ENCODE data around the gene FRMD5.

DNA sequence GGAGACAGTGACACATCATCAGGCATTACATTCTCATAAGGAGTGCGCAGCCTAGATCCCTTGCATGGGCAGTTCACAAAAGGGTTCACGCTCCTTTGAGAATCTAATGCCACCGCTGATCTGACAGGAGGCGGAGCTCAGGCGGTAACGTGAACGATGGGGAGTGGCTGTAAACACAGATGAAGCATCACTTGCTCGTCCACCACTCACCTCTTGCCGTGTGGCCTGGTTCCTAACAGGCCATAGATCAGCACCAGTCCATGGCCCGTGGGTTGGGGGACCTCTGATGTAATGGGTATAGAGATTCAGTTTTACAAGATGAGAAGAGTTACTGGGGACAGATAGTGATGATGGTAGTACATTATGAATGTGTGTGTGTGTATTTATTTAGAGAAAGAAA, 63.0 kb downstream of the FRMD5 start:
- TF ChIP-seq SP1 (IDR thresholded peaks at IDR 0.05; ENCODE audit: low read depth) (no peak), CTCF (IDR thresholded peaks at IDR 0.05 in 2 of 3, conservative IDR thresholded peaks at IDR 0.05 in 1 of 3; ENCODE audit: borderline replicate concordance in 1 of 3, insufficient read depth in 1 of 3, low read depth in 2 of 3, low read length in 2 of 3) (no peak), YY1 (IDR thresholded peaks at IDR 0.05; ENCODE audit: extremely low read depth, insufficient replicate concordance, low read depth, low read length) (no peak), SIN3A (IDR thresholded peaks at IDR 0.05; ENCODE audit: low read depth) (no peak), EZH2phosphoT487 (IDR thresholded peaks at IDR 0.05; ENCODE audit: borderline replicate concordance) (no peak), EZH2 (IDR thresholded peaks at IDR 0.05) (no peak), POLR2A (IDR thresholded peaks at IDR 0.05; ENCODE audit: borderline replicate concordance, extremely low read depth, insufficient read depth, insufficient read length) (no peak), CEBPB (IDR thresholded peaks at IDR 0.05; ENCODE audit: low read depth) (no peak), POLR2AphosphoS5 (IDR thresholded peaks at IDR 0.05; ENCODE audit: low read depth, low read length) (no peak), SRF (IDR thresholded peaks at IDR 0.05; ENCODE audit: low read depth) (no peak), EGR1 (IDR thresholded peaks at IDR 0.05; ENCODE audit: low read depth) (no peak)
- TF ChIP-seq, protein P1, sequence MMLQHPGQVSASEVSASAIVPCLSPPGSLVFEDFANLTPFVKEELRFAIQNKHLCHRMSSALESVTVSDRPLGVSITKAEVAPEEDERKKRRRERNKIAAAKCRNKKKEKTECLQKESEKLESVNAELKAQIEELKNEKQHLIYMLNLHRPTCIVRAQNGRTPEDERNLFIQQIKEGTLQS (IDR thresholded peaks at IDR 0.05), result no peak
